ENCODE measurements around the gene CACNG6. TPM values are rescaled to one million over a fixed set of nuclear protein-coding genes. Genes with fewer than 3 reads are reported as not detected.

The CACNG6 gene
- total and polyA plus RNA-seq, 2 donors (not counting 3 experiments of a cell fraction or from before 2014, with no cell fraction given): 5.0 to 5.4 TPM

DNA sequence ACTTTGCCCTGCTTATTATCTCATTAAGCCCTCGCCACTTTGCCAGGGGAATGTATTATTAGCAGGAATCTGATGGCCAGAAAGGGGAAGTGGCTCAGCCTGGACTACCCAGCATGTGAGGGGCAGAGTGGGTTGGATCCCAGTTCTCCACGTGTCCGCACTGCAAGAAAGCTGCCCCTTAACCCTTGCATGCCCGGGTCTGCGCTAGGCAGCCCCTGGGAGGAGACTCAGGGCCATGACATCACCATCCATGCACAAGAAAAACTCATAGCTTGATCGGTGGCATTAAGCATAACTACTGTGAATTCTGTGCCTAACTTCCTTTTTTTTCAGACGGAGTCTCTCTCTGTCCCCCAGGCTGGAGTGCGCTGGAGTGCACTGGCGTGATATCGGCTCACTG is 19.8 kb upstream of the CACNG6 start:
- dilution Hi-C loops (cut with MboI; ENCODE audit: extremely low pct_ligation_motif_present, low sequenced_read_pairs): no loop called here
- TF ChIP-seq GATA2 (IDR thresholded peaks at IDR 0.05; ENCODE audit: insufficient read depth, insufficient read length, low read depth, low read length): no peak
- DNase-seq (ENCODE audit: low read depth, low spot score) (no peak), FAIRE-seq (no peak)
- no peaks in the 10 kb centered on the region for H3K36me3 ChIP-seq (ENCODE audit: control insufficient read depth in 2 of 2, extremely low read depth in 1 of 2, insufficient read depth in 2 of 2, low read length in 2 of 2)
- intact Hi-C loops (cut with micrococcal nuclease): no loop called here
- H3K9ac ChIP-seq (replicated peaks; ENCODE audit: extremely low read depth, insufficient read depth, low read length): no peak overlapping the region
- no peaks in the 10 kb centered on the region for H3K79me2 ChIP-seq (ENCODE audit: control insufficient read depth, insufficient read depth, low read length)
- peaks cover 0 to 2% of the 10 kb centered on the region in 2 experiments for H3K27me3 ChIP-seq (ENCODE audit: control insufficient read depth in 2 of 2, insufficient read depth in 2 of 2, low read length in 2 of 2)
- H2AFZ ChIP-seq (ENCODE audit: low read depth, low read length): no peak overlapping the region
- no peak overlapping the region for H3K4me3 ChIP-seq (replicated peaks in 1 of 3; ENCODE audit: insufficient read depth in 1 of 3, low read depth in 1 of 3, low read length in 3 of 3)
- no peaks in the 10 kb centered on the region for H4K20me1 ChIP-seq (replicated peaks; ENCODE audit: control insufficient read depth, extremely low read depth, insufficient read depth, low read length)
- H3K9me3 ChIP-seq (replicated peaks; ENCODE audit: control insufficient read depth, insufficient read depth, low read length): no peaks in the 10 kb centered on the region
- H3K9me1 ChIP-seq (replicated peaks; ENCODE audit: control insufficient read depth, extremely low read depth, insufficient read depth, low read length): no peaks in the 10 kb centered on the region
- POLR2A ChIA-PET: no interaction called here
- H3K4me1 ChIP-seq (ENCODE audit: control insufficient read depth, extremely low read depth, insufficient read depth, low read length): no peaks in the 10 kb centered on the region
- no peak overlapping the region for H3K27ac ChIP-seq (ENCODE audit: insufficient read depth, low read depth, low read length)
- BruUV-seq (replicated peaks): no TSS peak
- CTCF ChIA-PET: interaction anchor here (1.4 to 1.5 kb wide), 2 partner anchors 52 to 58 kb away, joined by 5 to 8 read pairs; no protein-coding TSS in a partner anchor
- no peak overlapping the region for H3K4me2 ChIP-seq (ENCODE audit: insufficient read depth, low read length)

DNA sequence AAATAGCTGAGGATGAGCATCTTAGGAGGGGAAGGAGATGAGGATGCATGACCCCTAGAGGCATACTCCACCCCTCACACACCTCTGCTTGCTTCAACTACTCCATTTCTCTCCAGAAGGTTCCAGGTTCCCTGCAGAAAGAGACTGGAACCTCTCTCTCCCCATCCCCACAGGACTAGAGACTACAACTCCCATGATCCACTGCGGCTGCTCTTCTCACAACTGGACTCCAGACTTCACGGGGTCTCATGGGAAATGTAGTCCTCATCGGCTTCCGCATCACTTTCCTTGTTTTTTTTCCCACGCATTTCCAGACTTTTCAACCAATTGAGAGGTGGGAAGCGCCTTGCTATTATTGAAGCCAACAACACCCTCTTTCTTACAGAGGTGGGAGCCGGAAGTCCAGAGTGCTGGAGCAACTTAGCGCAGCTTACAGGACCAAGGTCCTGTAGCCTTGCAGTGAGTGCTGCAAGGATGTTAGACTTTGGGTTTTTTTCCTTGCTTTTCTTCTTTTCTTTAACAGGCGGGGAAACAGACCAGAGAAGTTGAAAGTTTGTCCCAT is 13.9 kb upstream of the CACNG6 start:
- peak overlapping the region; percentile 71 for H2AFZ ChIP-seq (ENCODE audit: low read depth, low read length)
- H4K20me1 ChIP-seq (replicated peaks; ENCODE audit: control insufficient read depth, extremely low read depth, insufficient read depth, low read length): no peaks in the 10 kb centered on the region
- no peaks in the 10 kb centered on the region for H3K9me1 ChIP-seq (replicated peaks; ENCODE audit: control insufficient read depth, extremely low read depth, insufficient read depth, low read length)
- H3K36me3 ChIP-seq (ENCODE audit: control insufficient read depth in 2 of 2, extremely low read depth in 1 of 2, insufficient read depth in 2 of 2, low read length in 2 of 2): no peaks in the 10 kb centered on the region
- intact Hi-C loops (cut with micrococcal nuclease) (no loop called here), dilution Hi-C loops (cut with MboI; ENCODE audit: extremely low pct_ligation_motif_present, low sequenced_read_pairs) (no loop called here)
- peak; percentile 90 for DNase-seq (ENCODE audit: low read depth, low spot score)
- ChIA-PET POLR2A (no interaction called here), CTCF (interaction anchor here (1.0 to 2.0 kb wide), 2 partner anchors 46 to 52 kb away, joined by 6 read pairs; no protein-coding TSS in a partner anchor)
- peaks cover 11% of the 10 kb centered on the region for H3K79me2 ChIP-seq (ENCODE audit: control insufficient read depth, insufficient read depth, low read length)
- no TSS peak for BruUV-seq (replicated peaks)
- H3K4me1 ChIP-seq (ENCODE audit: control insufficient read depth, extremely low read depth, insufficient read depth, low read length): peaks cover 19% of the 10 kb centered on the region
- no peak overlapping the region for H3K27ac ChIP-seq (ENCODE audit: insufficient read depth, low read depth, low read length)
- peak overlapping the region; percentile 20 for H3K4me2 ChIP-seq (ENCODE audit: insufficient read depth, low read length)
- H3K27me3 ChIP-seq (ENCODE audit: control insufficient read depth in 2 of 2, insufficient read depth in 2 of 2, low read length in 2 of 2): peaks cover 0 to 2% of the 10 kb centered on the region in 2 experiments
- H3K4me3 ChIP-seq (replicated peaks in 1 of 3; ENCODE audit: insufficient read depth in 1 of 3, low read depth in 1 of 3, low read length in 3 of 3): peak overlapping the region in 1 of 3 experiments; percentile 30
- peak; percentile 98 for FAIRE-seq
- H3K9me3 ChIP-seq (replicated peaks; ENCODE audit: control insufficient read depth, insufficient read depth, low read length): no peaks in the 10 kb centered on the region
- TF ChIP-seq, protein P1, sequence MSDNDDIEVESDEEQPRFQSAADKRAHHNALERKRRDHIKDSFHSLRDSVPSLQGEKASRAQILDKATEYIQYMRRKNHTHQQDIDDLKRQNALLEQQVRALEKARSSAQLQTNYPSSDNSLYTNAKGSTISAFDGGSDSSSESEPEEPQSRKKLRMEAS (IDR thresholded peaks at IDR 0.05; ENCODE audit: insufficient read depth, insufficient read length): no peak
- TF ChIP-seq POLR2A (IDR thresholded peaks at IDR 0.05; ENCODE audit: low read depth, low read length) (no peak), JUN (IDR thresholded peaks at IDR 0.05; ENCODE audit: borderline replicate concordance, insufficient read depth, insufficient read length, low read depth) (no peak)
- H3K9ac ChIP-seq (replicated peaks; ENCODE audit: extremely low read depth, insufficient read depth, low read length): no peak overlapping the region

Measured in endothelial cell of umbilical vein (primary cell).